IMR-90 (cell line): ENCODE results near the gene SPTSSA. TPM values are rescaled to one million over a fixed set of nuclear protein-coding genes. Genes with fewer than 3 reads are reported as not detected.

Experiments used
- ATAC-seq: fragments of 200-7000 bp; cut with Tn5 transposase; 2 replicates; pipeline ENCODE4 v1.9.1; 2020; ENCODE audit warnings: low read depth, mild to moderate bottlenecking, moderate library complexity
- BruUV-seq: library from RNA; stranded (reverse); fragments of 400-500 nt; replicated peaks from 2 replicates; lab custom pipeline; 2021; lab: Mats Ljungman, UMichigan
- CTCF ChIA-PET: fragments of 300-600 bp; formaldehyde crosslinking; extraction: SDS; loops from one replicate; lab custom pipeline; 2021; ENCODE audit warnings: antibody characterized with exemption; lab: Yijun Ruan, JAX
- POLR2A ChIA-PET: fragments of 300-600 bp; sonication (Branson Sonifier 250); formaldehyde crosslinking; loops from one replicate; lab custom pipeline; 2022; ENCODE audit warnings: antibody characterized with exemption; ENCODE audit not compliant: unreplicated experiment; lab: Charles Lee
- DNase-seq: peaks from one replicate; pipeline ENCODE4 v3.0.0; 2013
- H2AFZ ChIP-seq: replicated peaks from 2 replicates; pipeline ENCODE3; 2013; ENCODE audit warnings: low read length, mild to moderate bottlenecking; ENCODE audit not compliant: poor library complexity
- H2AK5ac ChIP-seq: 2 replicates; pipeline ENCODE4 v1.6.1; 2013; ENCODE audit warnings: low read depth, low read length, inconsistent platforms
- H2AK9ac ChIP-seq: replicated peaks from 2 replicates; pipeline ENCODE3; 2013; ENCODE audit warnings: mild to moderate bottlenecking, low read depth, low read length, moderate library complexity; ENCODE audit not compliant: poor library complexity
- H2BK120ac ChIP-seq: 2 replicates; pipeline ENCODE4 v1.6.1; 2013; ENCODE audit warnings: low read depth, low read length, inconsistent platforms
- H2BK15ac ChIP-seq: 3 replicates; pipeline ENCODE4 v1.6.1; 2013; ENCODE audit warnings: low read depth, low read length, inconsistent platforms
- H2BK20ac ChIP-seq: 2 replicates; pipeline ENCODE4 v1.6.1; 2013; ENCODE audit warnings: low read depth, mild to moderate bottlenecking, inconsistent platforms, low read length, moderate library complexity
- H2BK5ac ChIP-seq: 2 replicates; pipeline ENCODE4 v1.6.1; 2013; ENCODE audit warnings: mild to moderate bottlenecking, low read depth, low read length, inconsistent platforms; ENCODE audit not compliant: poor library complexity, severe bottlenecking
- H3K14ac ChIP-seq: replicated peaks from 2 replicates; pipeline ENCODE4 v1.6.1; 2013; ENCODE audit warnings: low read depth, low read length, inconsistent platforms
- H3K18ac ChIP-seq: 2 replicates; pipeline ENCODE4 v1.6.1; 2013; ENCODE audit warnings: low read depth, low read length, control low read depth
- H3K23ac ChIP-seq: 2 replicates; pipeline ENCODE4 v1.6.1; 2013; ENCODE audit warnings: low read depth, low read length, inconsistent platforms
- H3K27ac ChIP-seq: 2 replicates; pipeline ENCODE4 v1.5.1; 2013; ENCODE audit warnings: mild to moderate bottlenecking, control low read depth, low read length; ENCODE audit not compliant: insufficient read depth
- H3K27me3 ChIP-seq: 2 replicates; pipeline ENCODE4 v1.6.1; 2013; ENCODE audit warnings: low read length; ENCODE audit not compliant: control insufficient read depth, insufficient read depth
- H3K36me3 ChIP-seq: 2 replicates; pipeline ENCODE4 v1.6.1; 2013; ENCODE audit warnings: low read length, mixed read lengths; ENCODE audit not compliant: control insufficient read depth, insufficient read depth
- H3K4ac ChIP-seq: 2 replicates; pipeline ENCODE4 v1.6.1; 2013; ENCODE audit warnings: low read depth, low read length, inconsistent platforms
- H3K4me1 ChIP-seq: 2 replicates; pipeline ENCODE4 v1.6.1; 2013; ENCODE audit warnings: low read length, mixed read lengths; ENCODE audit not compliant: control insufficient read depth, insufficient read depth
- H3K4me2 ChIP-seq: 2 replicates; pipeline ENCODE4 v1.6.1; 2013; ENCODE audit warnings: low read depth, mild to moderate bottlenecking, control low read depth, low read length, moderate library complexity
- H3K4me3 ChIP-seq: 2 replicates; pipeline ENCODE4 v1.5.1; 2013; ENCODE audit warnings: low read depth, mild to moderate bottlenecking, control low read depth, low read length, moderate library complexity; ENCODE audit not compliant: insufficient read depth
- H3K56ac ChIP-seq: 2 replicates; pipeline ENCODE4 v1.6.1; 2013; ENCODE audit warnings: low read length, inconsistent platforms; ENCODE audit not compliant: insufficient read depth; ENCODE audit errors: extremely low read depth
- H3K79me1 ChIP-seq, 2 experiments: 2 replicates each; pipeline ENCODE4 v1.6.1; 2013; ENCODE audit warnings: low read length in 2 of 2, inconsistent platforms in 1 of 2, low read depth in 1 of 2
- H3K9ac ChIP-seq: 2 replicates; pipeline ENCODE4 v1.6.1; 2013; ENCODE audit warnings: low read depth, low read length, control low read depth
- H3K9me1 ChIP-seq: 2 replicates; pipeline ENCODE4 v1.6.1; 2013; ENCODE audit warnings: low read length, inconsistent platforms; ENCODE audit not compliant: insufficient read depth
- H3K9me3 ChIP-seq: 2 replicates; pipeline ENCODE4 v1.6.1; 2013; ENCODE audit warnings: low read length; ENCODE audit not compliant: control insufficient read depth, insufficient read depth
- H4K20me1 ChIP-seq: 2 replicates; pipeline ENCODE4 v1.6.1; 2013; ENCODE audit warnings: low read length, inconsistent platforms; ENCODE audit not compliant: insufficient read depth
- H4K5ac ChIP-seq: 2 replicates; pipeline ENCODE4 v1.6.1; 2013; ENCODE audit warnings: mild to moderate bottlenecking, low read depth, low read length, control low read depth
- H4K8ac ChIP-seq, 2 experiments: 2 replicates each; pipeline ENCODE4 v1.6.1; 2013; ENCODE audit warnings: low read depth in 2 of 2, low read length in 2 of 2, control low read depth in 1 of 2, inconsistent platforms in 1 of 2
- H4K91ac ChIP-seq: 2 replicates; pipeline ENCODE4 v1.6.1; 2013; ENCODE audit warnings: low read depth, low read length, inconsistent platforms; ENCODE audit not compliant: insufficient read depth
- BHLHE40 ChIP-seq: fragments of 150-350 bp; IDR thresholded peaks from 2 replicates; pipeline ENCODE4 v1.6.1; 2016; ENCODE audit warnings: mild to moderate bottlenecking, low read depth, low read length
- CEBPB ChIP-seq: IDR thresholded peaks from 2 replicates; pipeline ENCODE4 v1.6.1; 2012; ENCODE audit warnings: low read depth, low read length, improper control_type of control experiment
- CTCF ChIP-seq: conservative IDR thresholded peaks from 2 replicates; pipeline ENCODE4 v1.5.1; 2012; ENCODE audit warnings: mild to moderate bottlenecking, low read depth, low read length, improper control_type of control experiment
- ELK1 ChIP-seq: fragments of 150-350 bp; IDR thresholded peaks from 2 replicates; pipeline ENCODE4 v1.6.1; 2016; ENCODE audit warnings: low read depth, mild to moderate bottlenecking, low read length, moderate library complexity, borderline replicate concordance
- MXI1 ChIP-seq: IDR thresholded peaks from 2 replicates; pipeline ENCODE4 v1.6.1; 2012; ENCODE audit warnings: low read depth, mild to moderate bottlenecking, low read length, moderate library complexity, borderline replicate concordance
- NFE2L2 ChIP-seq: fragments of 150-350 bp; IDR thresholded peaks from 2 replicates; pipeline ENCODE4 v1.6.1; 2016; ENCODE audit warnings: low read depth, mild to moderate bottlenecking, low read length
- RAD21 ChIP-seq: IDR thresholded peaks from 2 replicates; pipeline ENCODE4 v1.6.1; 2012; ENCODE audit warnings: low read length, improper control_type of control experiment
- USF2 ChIP-seq: fragments of 150-350 bp; IDR thresholded peaks from 2 replicates; pipeline ENCODE4 v1.6.1; 2017; ENCODE audit warnings: mild to moderate bottlenecking, antibody characterized with exemption, low read length, low read depth
- WGBS, 2 experiments: methylation state at CpG; one replicate each; pipeline versions ENCODE4 v1.1.5 to v1.1.7; 2013; ENCODE audit warnings: missing lambda C conversion rate in 2 of 2; ENCODE audit not compliant: insufficient read length in 1 of 2; ENCODE audit errors: extremely low coverage in 2 of 2; 5-methylcytosine and 5-hydroxymethylcytosine counted together
- dilution Hi-C: fragments of 300-500 bp; cut with HindIII; formaldehyde crosslinking; loops from one replicate; pipeline ENCODE4 v1.14.3; 2018; ENCODE audit warnings: low sequenced_read_pairs; ENCODE audit not compliant: unreplicated experiment
- in situ Hi-C: fragments of 300-500 bp; cut with MboI; formaldehyde crosslinking; loops from 3 replicates; pipeline ENCODE4 v1.14.3; 2019; ENCODE audit warnings: low sequenced_read_pairs, inconsistent platforms, mixed read lengths
- intact Hi-C: fragments of 100-400 bp; cut with micrococcal nuclease; formaldehyde crosslinking; loops from 2 replicates; pipeline ENCODE4 v1.10.0; 2022
- polyA plus RNA-seq, 3 experiments: library from polyadenylated mRNA; depleted of rRNA; stranded (reverse); fragments of >200 nt; gene quantifications; 2 replicates each; pipeline ENCODE4 v1.2.3, GENCODE V29; 2012; ENCODE audit warnings: low replicate concordance in 1 of 3
- total RNA-seq: library from RNA; depleted of rRNA; stranded (reverse); fragments of >200 nt; gene quantifications from 2 replicates; pipeline ENCODE4 v1.2.3, GENCODE V29; 2012

The SPTSSA gene
- total and polyA plus RNA-seq, 2 of the 4 experiments (the other 2 are of a cell fraction) = 10.8 to 26.2 TPM

- H3K4me1 ChIP-seq = peaks cover 2% of the 10 kb centered on the region; the same call in 1 of the 2 replicates
- H3K27me3 ChIP-seq = no peaks in the 10 kb centered on the region
- no peak overlapping the region for H2BK15ac ChIP-seq
- ChIA-PET CTCF (interaction anchor here (0.6 kb wide), 1 partner anchor 395 kb away, joined by 4 read pairs; no protein-coding TSS in a partner anchor), POLR2A (interaction anchor here (1.0 kb wide), 1 partner anchor 13 kb away, joined by 3 read pairs; no protein-coding TSS in a partner anchor)
- dilution Hi-C loops (no loop called here), intact Hi-C loops (loop anchor here (1.0 kb wide), 1 partner anchor 8 kb away; no protein-coding TSS in a partner anchor), in situ Hi-C loops (loop anchor here (10.0 kb wide), 1 partner anchor 82 kb away; the partner anchor contains the start of gene EAPP)
- H2AFZ ChIP-seq = no peak overlapping the region
- H3K14ac ChIP-seq = no peak overlapping the region
- peaks cover 28% of the 10 kb centered on the region for H3K36me3 ChIP-seq
- no peak overlapping the region for H2AK9ac ChIP-seq
- no CpG with 5 or more reads among the region's 1 CpG for WGBS, 2 experiments
- no peak overlapping the region for H4K5ac ChIP-seq
- no peak overlapping the region for H4K8ac ChIP-seq
- H3K4ac ChIP-seq = no peak overlapping the region
- no peak overlapping the region for H2BK20ac ChIP-seq
- H3K4me3 ChIP-seq = no peak overlapping the region
- peaks cover 19% of the 10 kb centered on the region for H4K20me1 ChIP-seq
- H4K91ac ChIP-seq = no peak overlapping the region
- no peak overlapping the region for H2BK120ac ChIP-seq
- H3K9ac ChIP-seq = no peak overlapping the region
- H3K18ac ChIP-seq = no peak overlapping the region
- peaks cover 20 to 56% of the 10 kb centered on the region in 2 experiments for H3K79me1 ChIP-seq
- H2BK5ac ChIP-seq = no peak overlapping the region
- DNase-seq (no peak), ATAC-seq (peak; percentile 24; the same call in 1 of the 2 replicates)
- TF ChIP-seq BHLHE40 (no peak), RAD21 (no peak), USF2 (no peak), NFE2L2 (no peak), ELK1 (no peak), MXI1 (no peak), CEBPB (no peak), CTCF (no peak)
- H3K23ac ChIP-seq = no peak overlapping the region
- no TSS peak for BruUV-seq
- no peaks in the 10 kb centered on the region for H3K9me3 ChIP-seq
- no peak overlapping the region for H3K4me2 ChIP-seq
- H2AK5ac ChIP-seq = no peak overlapping the region
- no peak overlapping the region for H3K27ac ChIP-seq
- H3K9me1 ChIP-seq = no peaks in the 10 kb centered on the region; the same call in 1 of the 2 replicates
- H3K56ac ChIP-seq = no peak overlapping the region
Measured at GRCh38 chr14:34452258-34452822, 9.7 kb downstream of the SPTSSA start.
